K562 (cell line): ENCODE results near the gene ABHD14A. TPM values are rescaled to one million over a fixed set of nuclear protein-coding genes. Genes with fewer than 3 reads are reported as not detected.

Experiments
- ATF1 ChIP-seq, 2 experiments: fragments of 450-650 bp in 1 of 2; IDR thresholded peaks; 2 replicates each; pipeline ENCODE4 v1.6.1; 2016; ENCODE audit warnings: missing compliant biosample characterization in 1 of 2, missing genetic modification characterization in 1 of 2
- CBX2 ChIP-seq: fragments of 200-600 bp; sonication (generic); IDR thresholded peaks from one replicate; pipeline ENCODE4 v1.6.1; 2012; ENCODE audit warnings: mild to moderate bottlenecking, low read length, inconsistent platforms; ENCODE audit not compliant: insufficient read depth, poor library complexity, severe bottlenecking
- CC2D1A ChIP-seq: fragments of 450-650 bp; IDR thresholded peaks from 2 replicates; pipeline ENCODE4 v1.6.1; 2017; ENCODE audit warnings: mild to moderate bottlenecking
- CREBBP ChIP-seq: IDR thresholded peaks from one replicate; pipeline ENCODE4 v1.6.1; 2012; ENCODE audit warnings: low read depth, mild to moderate bottlenecking, control low read depth, inconsistent platforms, low read length
- EWSR1 ChIP-seq: fragments of 450-650 bp; IDR thresholded peaks from 2 replicates; pipeline ENCODE4 v1.6.1; 2018; ENCODE audit warnings: borderline replicate concordance, mild to moderate bottlenecking, low read depth, moderate library complexity; ENCODE audit not compliant: partially characterized antibody
- POLR3A ChIP-seq: IDR thresholded peaks from 2 replicates; pipeline ENCODE4 v1.6.1; 2011; ENCODE audit warnings: borderline replicate concordance, mild to moderate bottlenecking, moderate library complexity; ENCODE audit not compliant: insufficient read length, insufficient read depth; ENCODE audit errors: extremely low read depth
- SMARCC2 ChIP-seq: fragments of 450-650 bp; IDR thresholded peaks from 2 replicates; pipeline ENCODE4 v1.6.1; 2017; ENCODE audit warnings: antibody characterized with exemption, moderate library complexity, mild to moderate bottlenecking, low read depth
- SRF ChIP-seq, 2 experiments: fragments of 250-450, 450-650 bp in 1 of 2; sonication (Bioruptor Pico) in 1 of 2; sonication (generic) in 1 of 2; formaldehyde crosslinking; IDR thresholded peaks; 2 replicates each; pipeline versions ENCODE4 v1.5.0 to v1.5.1; 2020 to 2022; ENCODE audit warnings: mild to moderate bottlenecking in 1 of 2, missing genetic modification reagents in 1 of 2
- TEAD1 ChIP-seq, 2 experiments: fragments of 450-650 bp in 1 of 2; sonication (generic) in 1 of 2; formaldehyde crosslinking; IDR thresholded peaks; 2 replicates each; pipeline versions ENCODE4 v1.4.0 to v1.8.0; 2020 to 2022; ENCODE audit warnings: mild to moderate bottlenecking in 2 of 2, missing genetic modification reagents in 1 of 2
- ZC3H8 ChIP-seq: fragments of 450-650 bp; IDR thresholded peaks from 2 replicates; pipeline ENCODE4 v1.6.1; 2017
- ZNF134 ChIP-seq: fragments of 250-450 bp; sonication (Bioruptor Pico); conservative IDR thresholded peaks from 2 replicates; pipeline ENCODE4 v1.4.0; 2020
- polyA plus RNA-seq, 8 experiments: library from polyadenylated mRNA; depleted of rRNA in 4 of 8; stranded (reverse) in 5 of 8; unstranded in 3 of 8; fragments of >200 nt; fragmentation: Nextera tagmentation in 2 of 8; fragmentation: Illumina TruSeq in 1 of 8; extraction: Ambion mirVana in 2 of 8; extraction: Trizol in 1 of 8; gene quantifications; 2 replicates each; pipeline versions ENCODE4 v1.2.1 to v1.2.3, GENCODE V29; 2011 to 2014; ENCODE audit warnings: inconsistent platforms in 1 of 8, missing spikeins in 1 of 8
- total RNA-seq, 7 experiments: library from RNA; depleted of rRNA in 6 of 7; stranded (reverse); fragments of >200 nt in 6 of 7; fragmentation: Illumina TruSeq in 2 of 7; extraction: Trizol in 2 of 7; gene quantifications; 2 replicates each; pipeline versions ENCODE4 v1.2.1 to v1.2.3, GENCODE V29; 2011 to 2021; ENCODE audit warnings: low replicate concordance in 1 of 7
- TF ChIP-seq, protein P1 (sequence below): fragments of 200-600 bp; sonication (generic); IDR thresholded peaks from one replicate; pipeline ENCODE4 v1.6.1; 2012; ENCODE audit warnings: mild to moderate bottlenecking, low read depth, low read length, inconsistent platforms
- TF ChIP-seq, protein P2 (sequence below), 3 experiments: IDR thresholded peaks in 2 of 3; conservative IDR thresholded peaks in 1 of 3; 2 replicates each; pipeline ENCODE4 v1.5.1; 2011 to 2012; ENCODE audit warnings: low read length in 3 of 3, mild to moderate bottlenecking in 3 of 3, control low read depth in 2 of 3, improper control_type of control experiment in 1 of 3, inconsistent platforms in 1 of 3, low read depth in 1 of 3, mixed read lengths in 1 of 3, moderate library complexity in 1 of 3; ENCODE audit not compliant: insufficient read depth in 2 of 3
- TF ChIP-seq, protein P3 (sequence below): fragments of 450-650 bp; formaldehyde crosslinking; IDR thresholded peaks from 2 replicates; pipeline ENCODE4 v1.4.0; 2020; ENCODE audit warnings: mild to moderate bottlenecking, moderate library complexity

Gene ABHD14A
- total and polyA plus RNA-seq, 9 of the 15 experiments (the other 6 are each of a cell fraction or from before 2014, with no cell fraction given), result 0.90 to 10.5 (median 8.3) TPM

DNA sequence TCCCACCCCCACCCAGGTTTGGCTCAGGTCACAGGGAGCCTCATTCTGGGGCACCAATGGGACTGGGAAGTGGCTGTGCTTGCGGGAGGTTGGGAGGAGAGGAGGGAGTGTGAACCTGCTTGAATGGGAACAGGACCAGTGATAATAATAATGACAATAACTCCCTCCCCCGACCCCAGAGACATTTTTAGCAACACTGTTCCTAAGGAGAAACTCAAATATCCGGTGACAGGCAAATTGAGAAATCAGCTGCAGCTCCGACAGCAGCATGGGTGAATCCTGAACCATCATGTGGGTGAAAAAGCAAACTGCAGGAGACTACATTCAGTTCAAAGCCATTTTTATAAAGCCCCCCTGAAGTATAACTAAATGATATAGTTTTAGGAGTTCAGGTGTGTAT lies 32.4 kb downstream of the ABHD14A start (continued):
- TF ChIP-seq, protein P1, sequence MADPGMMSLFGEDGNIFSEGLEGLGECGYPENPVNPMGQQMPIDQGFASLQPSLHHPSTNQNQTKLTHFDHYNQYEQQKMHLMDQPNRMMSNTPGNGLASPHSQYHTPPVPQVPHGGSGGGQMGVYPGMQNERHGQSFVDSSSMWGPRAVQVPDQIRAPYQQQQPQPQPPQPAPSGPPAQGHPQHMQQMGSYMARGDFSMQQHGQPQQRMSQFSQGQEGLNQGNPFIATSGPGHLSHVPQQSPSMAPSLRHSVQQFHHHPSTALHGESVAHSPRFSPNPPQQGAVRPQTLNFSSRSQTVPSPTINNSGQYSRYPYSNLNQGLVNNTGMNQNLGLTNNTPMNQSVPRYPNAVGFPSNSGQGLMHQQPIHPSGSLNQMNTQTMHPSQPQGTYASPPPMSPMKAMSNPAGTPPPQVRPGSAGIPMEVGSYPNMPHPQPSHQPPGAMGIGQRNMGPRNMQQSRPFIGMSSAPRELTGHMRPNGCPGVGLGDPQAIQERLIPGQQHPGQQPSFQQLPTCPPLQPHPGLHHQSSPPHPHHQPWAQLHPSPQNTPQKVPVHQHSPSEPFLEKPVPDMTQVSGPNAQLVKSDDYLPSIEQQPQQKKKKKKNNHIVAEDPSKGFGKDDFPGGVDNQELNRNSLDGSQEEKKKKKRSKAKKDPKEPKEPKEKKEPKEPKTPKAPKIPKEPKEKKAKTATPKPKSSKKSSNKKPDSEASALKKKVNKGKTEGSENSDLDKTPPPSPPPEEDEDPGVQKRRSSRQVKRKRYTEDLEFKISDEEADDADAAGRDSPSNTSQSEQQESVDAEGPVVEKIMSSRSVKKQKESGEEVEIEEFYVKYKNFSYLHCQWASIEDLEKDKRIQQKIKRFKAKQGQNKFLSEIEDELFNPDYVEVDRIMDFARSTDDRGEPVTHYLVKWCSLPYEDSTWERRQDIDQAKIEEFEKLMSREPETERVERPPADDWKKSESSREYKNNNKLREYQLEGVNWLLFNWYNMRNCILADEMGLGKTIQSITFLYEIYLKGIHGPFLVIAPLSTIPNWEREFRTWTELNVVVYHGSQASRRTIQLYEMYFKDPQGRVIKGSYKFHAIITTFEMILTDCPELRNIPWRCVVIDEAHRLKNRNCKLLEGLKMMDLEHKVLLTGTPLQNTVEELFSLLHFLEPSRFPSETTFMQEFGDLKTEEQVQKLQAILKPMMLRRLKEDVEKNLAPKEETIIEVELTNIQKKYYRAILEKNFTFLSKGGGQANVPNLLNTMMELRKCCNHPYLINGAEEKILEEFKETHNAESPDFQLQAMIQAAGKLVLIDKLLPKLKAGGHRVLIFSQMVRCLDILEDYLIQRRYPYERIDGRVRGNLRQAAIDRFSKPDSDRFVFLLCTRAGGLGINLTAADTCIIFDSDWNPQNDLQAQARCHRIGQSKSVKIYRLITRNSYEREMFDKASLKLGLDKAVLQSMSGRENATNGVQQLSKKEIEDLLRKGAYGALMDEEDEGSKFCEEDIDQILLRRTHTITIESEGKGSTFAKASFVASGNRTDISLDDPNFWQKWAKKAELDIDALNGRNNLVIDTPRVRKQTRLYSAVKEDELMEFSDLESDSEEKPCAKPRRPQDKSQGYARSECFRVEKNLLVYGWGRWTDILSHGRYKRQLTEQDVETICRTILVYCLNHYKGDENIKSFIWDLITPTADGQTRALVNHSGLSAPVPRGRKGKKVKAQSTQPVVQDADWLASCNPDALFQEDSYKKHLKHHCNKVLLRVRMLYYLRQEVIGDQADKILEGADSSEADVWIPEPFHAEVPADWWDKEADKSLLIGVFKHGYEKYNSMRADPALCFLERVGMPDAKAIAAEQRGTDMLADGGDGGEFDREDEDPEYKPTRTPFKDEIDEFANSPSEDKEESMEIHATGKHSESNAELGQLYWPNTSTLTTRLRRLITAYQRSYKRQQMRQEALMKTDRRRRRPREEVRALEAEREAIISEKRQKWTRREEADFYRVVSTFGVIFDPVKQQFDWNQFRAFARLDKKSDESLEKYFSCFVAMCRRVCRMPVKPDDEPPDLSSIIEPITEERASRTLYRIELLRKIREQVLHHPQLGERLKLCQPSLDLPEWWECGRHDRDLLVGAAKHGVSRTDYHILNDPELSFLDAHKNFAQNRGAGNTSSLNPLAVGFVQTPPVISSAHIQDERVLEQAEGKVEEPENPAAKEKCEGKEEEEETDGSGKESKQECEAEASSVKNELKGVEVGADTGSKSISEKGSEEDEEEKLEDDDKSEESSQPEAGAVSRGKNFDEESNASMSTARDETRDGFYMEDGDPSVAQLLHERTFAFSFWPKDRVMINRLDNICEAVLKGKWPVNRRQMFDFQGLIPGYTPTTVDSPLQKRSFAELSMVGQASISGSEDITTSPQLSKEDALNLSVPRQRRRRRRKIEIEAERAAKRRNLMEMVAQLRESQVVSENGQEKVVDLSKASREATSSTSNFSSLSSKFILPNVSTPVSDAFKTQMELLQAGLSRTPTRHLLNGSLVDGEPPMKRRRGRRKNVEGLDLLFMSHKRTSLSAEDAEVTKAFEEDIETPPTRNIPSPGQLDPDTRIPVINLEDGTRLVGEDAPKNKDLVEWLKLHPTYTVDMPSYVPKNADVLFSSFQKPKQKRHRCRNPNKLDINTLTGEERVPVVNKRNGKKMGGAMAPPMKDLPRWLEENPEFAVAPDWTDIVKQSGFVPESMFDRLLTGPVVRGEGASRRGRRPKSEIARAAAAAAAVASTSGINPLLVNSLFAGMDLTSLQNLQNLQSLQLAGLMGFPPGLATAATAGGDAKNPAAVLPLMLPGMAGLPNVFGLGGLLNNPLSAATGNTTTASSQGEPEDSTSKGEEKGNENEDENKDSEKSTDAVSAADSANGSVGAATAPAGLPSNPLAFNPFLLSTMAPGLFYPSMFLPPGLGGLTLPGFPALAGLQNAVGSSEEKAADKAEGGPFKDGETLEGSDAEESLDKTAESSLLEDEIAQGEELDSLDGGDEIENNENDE, result no peak
- TF ChIP-seq, protein P2, sequence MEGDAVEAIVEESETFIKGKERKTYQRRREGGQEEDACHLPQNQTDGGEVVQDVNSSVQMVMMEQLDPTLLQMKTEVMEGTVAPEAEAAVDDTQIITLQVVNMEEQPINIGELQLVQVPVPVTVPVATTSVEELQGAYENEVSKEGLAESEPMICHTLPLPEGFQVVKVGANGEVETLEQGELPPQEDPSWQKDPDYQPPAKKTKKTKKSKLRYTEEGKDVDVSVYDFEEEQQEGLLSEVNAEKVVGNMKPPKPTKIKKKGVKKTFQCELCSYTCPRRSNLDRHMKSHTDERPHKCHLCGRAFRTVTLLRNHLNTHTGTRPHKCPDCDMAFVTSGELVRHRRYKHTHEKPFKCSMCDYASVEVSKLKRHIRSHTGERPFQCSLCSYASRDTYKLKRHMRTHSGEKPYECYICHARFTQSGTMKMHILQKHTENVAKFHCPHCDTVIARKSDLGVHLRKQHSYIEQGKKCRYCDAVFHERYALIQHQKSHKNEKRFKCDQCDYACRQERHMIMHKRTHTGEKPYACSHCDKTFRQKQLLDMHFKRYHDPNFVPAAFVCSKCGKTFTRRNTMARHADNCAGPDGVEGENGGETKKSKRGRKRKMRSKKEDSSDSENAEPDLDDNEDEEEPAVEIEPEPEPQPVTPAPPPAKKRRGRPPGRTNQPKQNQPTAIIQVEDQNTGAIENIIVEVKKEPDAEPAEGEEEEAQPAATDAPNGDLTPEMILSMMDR (IDR thresholded peaks at IDR 0.05 in 2 of 3, conservative IDR thresholded peaks at IDR 0.05 in 1 of 3; ENCODE audit: insufficient read depth in 2 of 3, low read depth in 1 of 3, low read length in 3 of 3), result no peak
- no peak for TF ChIP-seq POLR3A
- TF ChIP-seq, protein P3, sequence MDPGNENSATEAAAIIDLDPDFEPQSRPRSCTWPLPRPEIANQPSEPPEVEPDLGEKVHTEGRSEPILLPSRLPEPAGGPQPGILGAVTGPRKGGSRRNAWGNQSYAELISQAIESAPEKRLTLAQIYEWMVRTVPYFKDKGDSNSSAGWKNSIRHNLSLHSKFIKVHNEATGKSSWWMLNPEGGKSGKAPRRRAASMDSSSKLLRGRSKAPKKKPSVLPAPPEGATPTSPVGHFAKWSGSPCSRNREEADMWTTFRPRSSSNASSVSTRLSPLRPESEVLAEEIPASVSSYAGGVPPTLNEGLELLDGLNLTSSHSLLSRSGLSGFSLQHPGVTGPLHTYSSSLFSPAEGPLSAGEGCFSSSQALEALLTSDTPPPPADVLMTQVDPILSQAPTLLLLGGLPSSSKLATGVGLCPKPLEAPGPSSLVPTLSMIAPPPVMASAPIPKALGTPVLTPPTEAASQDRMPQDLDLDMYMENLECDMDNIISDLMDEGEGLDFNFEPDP (CRISPR knock-in tag), result no peak
- TF ChIP-seq TEAD1 (CRISPR knock-in tag; IDR thresholded peaks at IDR 0.05), result no peak
- TF ChIP-seq CREBBP, result no peak
- no peak for TF ChIP-seq SMARCC2
- no peak for TF ChIP-seq EWSR1
- no peak for TF ChIP-seq SRF (CRISPR knock-in tag; IDR thresholded peaks at IDR 0.05)
- no peak for TF ChIP-seq ZC3H8
- no peak for TF ChIP-seq CBX2
- TF ChIP-seq CC2D1A, result no peak
- no peak for TF ChIP-seq ZNF134
- no peak for TF ChIP-seq ATF1 (CRISPR knock-in tag; IDR thresholded peaks at IDR 0.05)
- no peak for TF ChIP-seq ATF1 (tag; IDR thresholded peaks at IDR 0.05)
